Endothelial cell of umbilical vein (primary cell): ENCODE results near the gene OR6V1. TPM values are rescaled to one million over a fixed set of nuclear protein-coding genes. Genes with fewer than 3 reads are reported as not detected.

ENCODE experiments used
- BruUV-seq: library from RNA; stranded (reverse); fragments of 400-500 nt; replicated peaks from 2 replicates; lab custom pipeline; 2021; lab: Mats Ljungman, UMichigan
- CTCF ChIA-PET: fragments of 300-600, 350-600 bp; sonication (Branson Sonifier 250); formaldehyde crosslinking; loops from one replicate; lab custom pipeline; 2021; ENCODE audit warnings: antibody characterized with exemption, inconsistent platforms; lab: Charles Lee
- POLR2A ChIA-PET: fragments of 300-600, 350-600 bp; sonication (Branson Sonifier 250); formaldehyde crosslinking; loops from one replicate; lab custom pipeline; 2021; ENCODE audit warnings: antibody characterized with exemption, inconsistent platforms; lab: Charles Lee
- DNase-seq: peaks from one replicate; pipeline ENCODE4 v3.0.0-alpha.2; 2011; ENCODE audit warnings: low read depth, low spot score
- FAIRE-seq: peaks from 2 replicates; lab custom pipeline; 2011; peaks lifted over from hg19 to GRCh38; lab: Jason Lieb, UNC
- H2AFZ ChIP-seq: 2 replicates; pipeline ENCODE4 v1.6.0; 2012; ENCODE audit warnings: low read depth, low read length, control low read depth, inconsistent platforms
- H3K27ac ChIP-seq: 2 replicates; pipeline ENCODE4 v1.5.1; 2011; ENCODE audit warnings: low read depth, mild to moderate bottlenecking, control low read depth, low read length, moderate library complexity; ENCODE audit not compliant: insufficient read depth
- H3K27me3 ChIP-seq, 2 experiments: 2 replicates each; pipeline versions ENCODE4 v1.6.0 to v1.6.1; 2011; ENCODE audit warnings: low read length in 2 of 2, mixed read lengths in 1 of 2; ENCODE audit not compliant: control insufficient read depth in 2 of 2, insufficient read depth in 2 of 2
- H3K36me3 ChIP-seq, 2 experiments: 2 replicates in 1 of 2; 3 replicates in 1 of 2; pipeline ENCODE4 v1.5.1; 2011; ENCODE audit warnings: low read length in 2 of 2, mild to moderate bottlenecking in 1 of 2, moderate library complexity in 1 of 2; ENCODE audit not compliant: control insufficient read depth in 2 of 2, insufficient read depth in 2 of 2; ENCODE audit errors: extremely low read depth in 1 of 2
- H3K4me1 ChIP-seq: 3 replicates; pipeline ENCODE4 v1.5.1; 2011; ENCODE audit warnings: mild to moderate bottlenecking, low read length; ENCODE audit not compliant: control insufficient read depth, insufficient read depth; ENCODE audit errors: extremely low read depth
- H3K4me2 ChIP-seq: 2 replicates; pipeline ENCODE4 v1.6.1; 2011; ENCODE audit warnings: low read length, control low read depth, mixed read lengths; ENCODE audit not compliant: insufficient read depth
- H3K4me3 ChIP-seq, 3 experiments: fragments of 200-600 bp in 1 of 3; sonication (generic), shearing (Covaris generic) in 1 of 3; replicated peaks in 1 of 3; 2 replicates each; pipeline ENCODE4 v1.5.1; 2011 to 2016; ENCODE audit warnings: control low read depth in 3 of 3, low read length in 3 of 3, mild to moderate bottlenecking in 2 of 3, inconsistent platforms in 1 of 3, low read depth in 1 of 3, moderate library complexity in 1 of 3; ENCODE audit not compliant: insufficient read depth in 1 of 3
- H3K79me2 ChIP-seq: 2 replicates; pipeline ENCODE4 v1.6.0; 2012; ENCODE audit warnings: low read length, inconsistent platforms; ENCODE audit not compliant: control insufficient read depth, insufficient read depth
- H3K9ac ChIP-seq: replicated peaks from 2 replicates; pipeline ENCODE3; 2011; ENCODE audit warnings: low read length, control low read depth; ENCODE audit not compliant: insufficient read depth; ENCODE audit errors: extremely low read depth
- H3K9me1 ChIP-seq: replicated peaks from 3 replicates; pipeline ENCODE4 v1.6.0; 2011; ENCODE audit warnings: mild to moderate bottlenecking, low read length; ENCODE audit not compliant: control insufficient read depth, insufficient read depth; ENCODE audit errors: extremely low read depth
- H3K9me3 ChIP-seq: replicated peaks from 2 replicates; pipeline ENCODE4 v1.5.1; 2012; ENCODE audit warnings: low read length, inconsistent platforms; ENCODE audit not compliant: control insufficient read depth, insufficient read depth
- H4K20me1 ChIP-seq: replicated peaks from 2 replicates; pipeline ENCODE3; 2011; ENCODE audit warnings: mild to moderate bottlenecking, low read length; ENCODE audit not compliant: control insufficient read depth, insufficient read depth; ENCODE audit errors: extremely low read depth
- CTCF ChIP-seq, 2 donors: IDR thresholded peaks; 1 replicate in 1 of 2; 2 replicates in 1 of 2; pipeline ENCODE4 v1.5.1; 2011; ENCODE audit warnings: low read length in 2 of 2, mild to moderate bottlenecking in 2 of 2, moderate library complexity in 2 of 2, control low read depth in 1 of 2, inconsistent platforms in 1 of 2, low read depth in 1 of 2; ENCODE audit not compliant: insufficient read depth in 1 of 2; ENCODE audit errors: extremely low read depth in 1 of 2
- EZH2 ChIP-seq: IDR thresholded peaks from 2 replicates; pipeline ENCODE4 v1.6.1; 2012; ENCODE audit warnings: borderline replicate concordance, low read depth, mild to moderate bottlenecking, moderate library complexity, low read length, inconsistent platforms; ENCODE audit not compliant: severe bottlenecking
- FOS ChIP-seq: IDR thresholded peaks from 2 replicates; pipeline ENCODE4 v1.6.1; 2011; ENCODE audit warnings: mild to moderate bottlenecking, low read length, moderate library complexity, borderline replicate concordance; ENCODE audit not compliant: insufficient read depth
- GATA2 ChIP-seq: IDR thresholded peaks from 2 replicates; pipeline ENCODE4 v1.7.0; 2011; ENCODE audit warnings: low read depth, mild to moderate bottlenecking, moderate library complexity, mixed read lengths, low read length; ENCODE audit not compliant: insufficient read length, insufficient read depth
- JUN ChIP-seq: IDR thresholded peaks from 2 replicates; pipeline ENCODE4 v1.6.1; 2011; ENCODE audit warnings: borderline replicate concordance, low read depth; ENCODE audit not compliant: insufficient read length, insufficient read depth
- MAX ChIP-seq: IDR thresholded peaks from 2 replicates; pipeline ENCODE4 v1.6.1; 2011; ENCODE audit not compliant: insufficient read depth, insufficient read length
- MYC ChIP-seq: IDR thresholded peaks from one replicate; pipeline ENCODE4 v1.6.1; 2011; ENCODE audit warnings: mild to moderate bottlenecking, low read depth, low read length
- POLR2A ChIP-seq: IDR thresholded peaks from 2 replicates; pipeline ENCODE4 v1.6.1; 2012; ENCODE audit warnings: low read depth, mild to moderate bottlenecking, control low read depth, low read length
- POLR2AphosphoS5 ChIP-seq: IDR thresholded peaks from 2 replicates; pipeline ENCODE4 v1.6.1; 2012; ENCODE audit warnings: low read depth, mild to moderate bottlenecking, control low read depth, low read length, moderate library complexity; ENCODE audit not compliant: insufficient read depth
- dilution Hi-C: fragments of 300-500 bp; cut with MboI; formaldehyde crosslinking; loops from one replicate; pipeline ENCODE4 v1.15.0; 2019; ENCODE audit warnings: low sequenced_read_pairs; ENCODE audit not compliant: extremely low pct_ligation_motif_present
- intact Hi-C: fragments of 100-400 bp; cut with micrococcal nuclease; formaldehyde crosslinking; loops from one replicate; pipeline ENCODE4 v1.10.0; 2022
- polyA plus RNA-seq, 4 experiments: library from polyadenylated mRNA; depleted of rRNA in 3 of 4; stranded (reverse) in 3 of 4; unstranded in 1 of 4; fragments of >200 nt; gene quantifications; 2 replicates each; pipeline versions ENCODE4 v1.2.1 to v1.2.3, GENCODE V29; 2011 to 2012; ENCODE audit warnings: missing spikeins in 1 of 4
- total RNA-seq: library from RNA; stranded (reverse); gene quantifications from 2 replicates; pipeline ENCODE4 v1.2.3, GENCODE V29; 2021

Gene OR6V1
- total and polyA plus RNA-seq, 2 donors (not counting 3 experiments of a cell fraction or from before 2014, with no cell fraction given), result not detected

- no peaks in the 10 kb centered on the region for H3K9me1 ChIP-seq
- intact Hi-C loops, result loop anchor here (10.0 kb wide), 1 partner anchor 491 kb away; no protein-coding TSS in a partner anchor
- peak overlapping the region; percentile 49 for H2AFZ ChIP-seq
- ChIA-PET POLR2A (no interaction called here), CTCF (interaction anchor here (0.7 to 26.4 kb wide), 8 partner anchors 8 to 536 kb away, joined by 3 to 967 read pairs (median 4); partner anchors contain the start of gene TAS2R40)
- H3K27ac ChIP-seq, result no peak overlapping the region
- H3K4me1 ChIP-seq, result peaks cover 15% of the 10 kb centered on the region
- no peaks in the 10 kb centered on the region for H3K27me3 ChIP-seq
- dilution Hi-C loops, result loop anchor here (25.0 kb wide), 1 partner anchor 198 kb away; the partner anchor contains the start of gene TAS2R40
- no peak overlapping the region for H3K4me3 ChIP-seq
- H3K4me2 ChIP-seq, result peak overlapping the region; percentile 19
- no peaks in the 10 kb centered on the region for H3K36me3 ChIP-seq
- no TSS peak for BruUV-seq
- no peak overlapping the region for H3K9ac ChIP-seq
- FAIRE-seq (peak; percentile 66), DNase-seq (peak; percentile 65)
- TF ChIP-seq EZH2 (no peak), JUN (peak; percentile 28)
- H3K9me3 ChIP-seq, result no peaks in the 10 kb centered on the region
- H3K79me2 ChIP-seq, result no peaks in the 10 kb centered on the region
- H4K20me1 ChIP-seq, result no peaks in the 10 kb centered on the region
Observed at GRCh38 chr7:143013893-143014292, 38.2 kb upstream of the OR6V1 start.

- DNase-seq (no peak), FAIRE-seq (no peak)
- no peaks in the 10 kb centered on the region for H3K9me1 ChIP-seq
- H2AFZ ChIP-seq, result no peak overlapping the region
- H4K20me1 ChIP-seq, result no peaks in the 10 kb centered on the region
- no peaks in the 10 kb centered on the region for H3K36me3 ChIP-seq
- ChIA-PET CTCF (interaction anchor here (6.4 to 26.4 kb wide), 2 partner anchors 12 to 204 kb away, joined by 39 to 967 read pairs; partner anchors contain the start of gene TAS2R40), POLR2A (no interaction called here)
- no peaks in the 10 kb centered on the region for H3K27me3 ChIP-seq
- H3K4me1 ChIP-seq, result peaks cover 25% of the 10 kb centered on the region
- no peaks in the 10 kb centered on the region for H3K79me2 ChIP-seq
- H3K4me2 ChIP-seq, result no peak overlapping the region
- intact Hi-C loops, result loop anchor here (10.0 kb wide), 1 partner anchor 490 kb away; no protein-coding TSS in a partner anchor
- dilution Hi-C loops, result loop anchor here (25.0 kb wide), 1 partner anchor 197 kb away; the partner anchor contains the start of gene TAS2R40
- H3K9ac ChIP-seq, result no peak overlapping the region
- no peak overlapping the region for H3K27ac ChIP-seq
- no peak overlapping the region for H3K4me3 ChIP-seq
- no TSS peak for BruUV-seq
- TF ChIP-seq FOS, result no peak
- no peak for TF ChIP-seq MYC
- no peak for TF ChIP-seq JUN
- TF ChIP-seq POLR2AphosphoS5, result no peak
- TF ChIP-seq EZH2, result no peak
- no peak for TF ChIP-seq GATA2
- TF ChIP-seq CTCF (IDR thresholded peaks at IDR 0.05; ENCODE audit: extremely low read depth in 1 of 2, insufficient read depth in 1 of 2, low read depth in 1 of 2, low read length in 2 of 2), result no peak
- TF ChIP-seq MAX, result no peak
- no peak for TF ChIP-seq POLR2A
- H3K9me3 ChIP-seq, result no peaks in the 10 kb centered on the region
Observed at GRCh38 chr7:143015084-143015483, 37.1 kb upstream of the OR6V1 start.
